Liver (tissue), 9 donors: ENCODE data around the gene ERC2. TPM values are rescaled to one million over a fixed set of nuclear protein-coding genes. Genes with fewer than 3 reads are reported as not detected.

ENCODE experiments used
- DNase-seq: peaks from one replicate; pipeline ENCODE4 v3.0.0-alpha.2; 2017; ENCODE audit warnings: low spot score
- H3K27ac ChIP-seq, 2 donors: one replicate each; pipeline ENCODE4 v1.7.0; 2013; ENCODE audit warnings: inconsistent platforms in 2 of 2, low read length in 2 of 2, control low read depth in 1 of 2, low read depth in 1 of 2, mild to moderate bottlenecking in 1 of 2
- H3K27me3 ChIP-seq, 4 donors: one replicate each; pipeline versions ENCODE4 v1.6.1 to v1.7.0; 2013; ENCODE audit warnings: low read length in 3 of 4, inconsistent platforms in 1 of 4, mild to moderate bottlenecking in 1 of 4, moderate library complexity in 1 of 4; ENCODE audit not compliant: control insufficient read depth in 4 of 4, insufficient read depth in 4 of 4
- H3K36me3 ChIP-seq, 4 donors: one replicate each; pipeline versions ENCODE4 v1.6.1 to v1.7.0; 2013; ENCODE audit warnings: low read length in 3 of 4, mild to moderate bottlenecking in 3 of 4, low read depth in 1 of 4, moderate library complexity in 1 of 4; ENCODE audit not compliant: control insufficient read depth in 4 of 4, insufficient read depth in 3 of 4
- H3K4me1 ChIP-seq, 4 donors: one replicate each; pipeline versions ENCODE4 v1.6.1 to v1.7.0; 2013; ENCODE audit warnings: low read length in 3 of 4, mild to moderate bottlenecking in 3 of 4, moderate library complexity in 1 of 4; ENCODE audit not compliant: control insufficient read depth in 4 of 4, insufficient read depth in 4 of 4
- H3K4me3 ChIP-seq, 3 donors: one replicate each; pipeline versions ENCODE4 v1.6.1 to v1.7.0; 2013; ENCODE audit warnings: low read length in 3 of 3, control low read depth in 1 of 3, low read depth in 1 of 3, mild to moderate bottlenecking in 1 of 3
- H3K9ac ChIP-seq, 2 donors: one replicate each; pipeline ENCODE4 v1.7.0; 2013; ENCODE audit warnings: low read length in 2 of 2, mild to moderate bottlenecking in 2 of 2, moderate library complexity in 2 of 2, control low read depth in 1 of 2, low read depth in 1 of 2
- H3K9me3 ChIP-seq, 4 donors: one replicate each; pipeline versions ENCODE4 v1.6.1 to v1.7.0; 2013; ENCODE audit warnings: low read length in 3 of 4; ENCODE audit not compliant: control insufficient read depth in 4 of 4
- CTCF ChIP-seq: fragments of 150-350 bp; IDR thresholded peaks from 2 replicates; pipeline ENCODE4 v1.5.1; 2017; ENCODE audit warnings: improper control_type of control experiment, low read depth, low read length; ENCODE audit not compliant: missing input control
- EGR1 ChIP-seq, 2 donors: IDR thresholded peaks; 2 replicates each; pipeline ENCODE4 v1.6.1; 2016 to 2018; ENCODE audit warnings: antibody characterized with exemption in 2 of 2, low read depth in 2 of 2
- FOXA1 ChIP-seq: IDR thresholded peaks from 2 replicates; pipeline ENCODE4 v1.6.1; 2016; ENCODE audit warnings: antibody characterized with exemption
- FOXA2 ChIP-seq: IDR thresholded peaks from 2 replicates; pipeline ENCODE4 v1.6.1; 2016; ENCODE audit warnings: antibody characterized with exemption
- GABPA ChIP-seq, 2 donors: IDR thresholded peaks in 1 of 2; conservative IDR thresholded peaks in 1 of 2; 2 replicates each; pipeline ENCODE4 v1.6.1; 2016; ENCODE audit warnings: antibody characterized with exemption in 2 of 2, mild to moderate bottlenecking in 1 of 2, moderate library complexity in 1 of 2
- HNF4A ChIP-seq, 2 donors: conservative IDR thresholded peaks; 2 replicates each; pipeline ENCODE4 v1.6.1; 2016; ENCODE audit warnings: antibody characterized with exemption in 2 of 2, mild to moderate bottlenecking in 2 of 2
- HNF4G ChIP-seq: IDR thresholded peaks from 2 replicates; pipeline ENCODE4 v1.6.1; 2016; ENCODE audit warnings: antibody characterized with exemption
- JUND ChIP-seq, 2 donors: IDR thresholded peaks; 2 replicates each; pipeline ENCODE4 v1.6.1; 2016; ENCODE audit warnings: antibody characterized with exemption in 2 of 2
- NR2F2 ChIP-seq: IDR thresholded peaks from 2 replicates; pipeline ENCODE4 v1.6.1; 2016; ENCODE audit warnings: antibody characterized with exemption
- RAD21 ChIP-seq, 2 donors: IDR thresholded peaks; 2 replicates each; pipeline ENCODE4 v1.6.1; 2016; ENCODE audit warnings: antibody characterized with exemption in 2 of 2, mild to moderate bottlenecking in 2 of 2
- RXRA ChIP-seq, 2 donors: IDR thresholded peaks; 2 replicates each; pipeline ENCODE4 v1.6.1; 2017 to 2018; ENCODE audit warnings: antibody characterized with exemption in 2 of 2, mild to moderate bottlenecking in 1 of 2
- SP1 ChIP-seq: IDR thresholded peaks from 2 replicates; pipeline ENCODE4 v1.6.1; 2018; ENCODE audit warnings: antibody characterized with exemption, mild to moderate bottlenecking
- TAF1 ChIP-seq: conservative IDR thresholded peaks from 2 replicates; pipeline ENCODE4 v1.6.1; 2016; ENCODE audit warnings: antibody characterized with exemption, mild to moderate bottlenecking
- YY1 ChIP-seq: IDR thresholded peaks from 2 replicates; pipeline ENCODE4 v1.6.1; 2016; ENCODE audit warnings: antibody characterized with exemption, mild to moderate bottlenecking
- ZBTB33 ChIP-seq: IDR thresholded peaks from 2 replicates; pipeline ENCODE4 v1.6.1; 2016; ENCODE audit warnings: antibody characterized with exemption
- WGBS: extraction: QIAGEN DNeasy Blood & Tissue Kit; methylation state at CpG from one replicate; pipeline ENCODE4 v1.1.7; 2013; 5-methylcytosine and 5-hydroxymethylcytosine counted together
- polyA plus RNA-seq, 2 donors: library from polyadenylated mRNA; stranded (reverse) in 1 of 2; unstranded in 1 of 2; fragments of 200-250 nt in 1 of 2; fragments of >200 nt in 1 of 2; fragmentation: Nextera tagmentation in 1 of 2; extraction: Ambion mirVana in 1 of 2; gene quantifications; one replicate each; pipeline versions ENCODE4 v1.2.1 to v1.2.3, GENCODE V29; 2013 to 2015
- total RNA-seq, 2 donors: library from RNA; depleted of rRNA; stranded (reverse); fragments of >200 nt; gene quantifications; one replicate each; pipeline ENCODE4 v1.2.3, GENCODE V29; 2014
- TF ChIP-seq, protein P1 (sequence below): IDR thresholded peaks from 2 replicates; pipeline ENCODE4 v1.6.1; 2016; ENCODE audit warnings: antibody characterized with exemption
- TF ChIP-seq, protein P2 (sequence below): IDR thresholded peaks from 2 replicates; pipeline ENCODE4 v1.6.1; 2016; ENCODE audit warnings: antibody characterized with exemption
- TF ChIP-seq, protein P3 (sequence below): IDR thresholded peaks from 2 replicates; pipeline ENCODE4 v1.6.1; 2016; ENCODE audit warnings: antibody characterized with exemption, mild to moderate bottlenecking
- donor health status: healthy.
- donor health status: healthy.
- donor health status: healthy.
- donor health status: healthy.
- donor health status: healthy.

The ERC2 gene
- total and polyA plus RNA-seq, 4 donors, result 0.14 to 0.25 TPM; not detected in 2

DNA sequence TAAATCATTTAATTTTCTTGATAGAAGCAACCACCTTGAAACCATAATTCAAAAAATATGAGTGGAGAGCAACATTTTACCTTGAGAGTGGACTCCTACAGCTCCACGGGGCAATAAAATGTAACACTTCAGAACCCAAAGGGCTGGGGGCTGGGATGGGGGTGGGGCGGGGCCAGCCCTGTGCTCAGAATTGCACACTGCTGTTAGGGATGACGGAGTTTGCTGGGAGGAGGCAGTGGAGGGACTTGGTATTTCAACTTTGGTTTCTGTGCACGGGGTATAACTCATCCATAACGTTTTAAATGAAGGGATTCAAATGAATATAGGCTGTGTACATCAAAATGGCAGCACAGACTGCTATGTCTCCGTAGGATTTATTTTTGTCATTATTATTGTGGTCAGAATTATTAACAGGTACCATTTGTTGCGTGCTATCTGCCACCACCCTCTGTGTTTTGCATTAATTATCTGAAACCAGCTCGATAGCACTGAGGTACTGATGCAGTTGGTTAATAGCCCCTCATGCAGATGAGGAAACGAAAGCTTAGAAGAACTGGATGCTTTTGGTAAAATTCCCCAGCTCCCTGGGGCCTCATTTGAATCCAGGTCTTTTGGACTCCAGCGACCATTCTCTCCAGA lies 951.8 kb downstream of the ERC2 start:
- Histone ChIP-seq H3K27me3 (no peaks in the 10 kb centered on the region), H3K4me3 (no peak overlapping the region), H3K9me3 (no peaks in the 10 kb centered on the region), H3K4me1 (peaks cover 0 to 7% (median 6%) of the 10 kb centered on the region in 4 donors), H3K36me3 (no peaks in the 10 kb centered on the region), H3K9ac (no peak overlapping the region), H3K27ac (no peak overlapping the region)
- no peak for DNase-seq
- WGBS, result 86% methylated on average over 10 of the region's 10 CpGs
- TF ChIP-seq FOXA2, result no peak
- no peak for TF ChIP-seq GABPA (IDR thresholded peaks at IDR 0.05 in 1 of 2, conservative IDR thresholded peaks at IDR 0.05 in 1 of 2)
- TF ChIP-seq TAF1, result no peak
- TF ChIP-seq, protein P1, sequence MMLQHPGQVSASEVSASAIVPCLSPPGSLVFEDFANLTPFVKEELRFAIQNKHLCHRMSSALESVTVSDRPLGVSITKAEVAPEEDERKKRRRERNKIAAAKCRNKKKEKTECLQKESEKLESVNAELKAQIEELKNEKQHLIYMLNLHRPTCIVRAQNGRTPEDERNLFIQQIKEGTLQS, result no peak
- TF ChIP-seq YY1, result no peak
- TF ChIP-seq, protein P2, sequence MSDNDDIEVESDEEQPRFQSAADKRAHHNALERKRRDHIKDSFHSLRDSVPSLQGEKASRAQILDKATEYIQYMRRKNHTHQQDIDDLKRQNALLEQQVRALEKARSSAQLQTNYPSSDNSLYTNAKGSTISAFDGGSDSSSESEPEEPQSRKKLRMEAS, result no peak
- no peak for TF ChIP-seq SP1
- TF ChIP-seq RXRA (IDR thresholded peaks at IDR 0.05), result no peak
- TF ChIP-seq RAD21 (IDR thresholded peaks at IDR 0.05), result no peak
- no peak for TF ChIP-seq NR2F2

GRCh38 chr3:55515550-55516246 lies 952.6 kb downstream of the ERC2 start:
- Histone ChIP-seq H3K27me3 (no peaks in the 10 kb centered on the region), H3K9ac (no peak overlapping the region), H3K36me3 (no peaks in the 10 kb centered on the region), H3K9me3 (no peaks in the 10 kb centered on the region), H3K27ac (no peak overlapping the region), H3K4me3 (no peak overlapping the region), H3K4me1 (no peaks in the 10 kb centered on the region)
- 69% methylated on average over 14 of the region's 14 CpGs for WGBS
- DNase-seq, result no peak
- TF ChIP-seq NR2F2, result no peak
- TF ChIP-seq TAF1, result no peak
- TF ChIP-seq, protein P2, result no peak
- TF ChIP-seq CTCF, result no peak
- TF ChIP-seq SP1, result no peak
- no peak for TF ChIP-seq FOXA1
- TF ChIP-seq, protein P3, sequence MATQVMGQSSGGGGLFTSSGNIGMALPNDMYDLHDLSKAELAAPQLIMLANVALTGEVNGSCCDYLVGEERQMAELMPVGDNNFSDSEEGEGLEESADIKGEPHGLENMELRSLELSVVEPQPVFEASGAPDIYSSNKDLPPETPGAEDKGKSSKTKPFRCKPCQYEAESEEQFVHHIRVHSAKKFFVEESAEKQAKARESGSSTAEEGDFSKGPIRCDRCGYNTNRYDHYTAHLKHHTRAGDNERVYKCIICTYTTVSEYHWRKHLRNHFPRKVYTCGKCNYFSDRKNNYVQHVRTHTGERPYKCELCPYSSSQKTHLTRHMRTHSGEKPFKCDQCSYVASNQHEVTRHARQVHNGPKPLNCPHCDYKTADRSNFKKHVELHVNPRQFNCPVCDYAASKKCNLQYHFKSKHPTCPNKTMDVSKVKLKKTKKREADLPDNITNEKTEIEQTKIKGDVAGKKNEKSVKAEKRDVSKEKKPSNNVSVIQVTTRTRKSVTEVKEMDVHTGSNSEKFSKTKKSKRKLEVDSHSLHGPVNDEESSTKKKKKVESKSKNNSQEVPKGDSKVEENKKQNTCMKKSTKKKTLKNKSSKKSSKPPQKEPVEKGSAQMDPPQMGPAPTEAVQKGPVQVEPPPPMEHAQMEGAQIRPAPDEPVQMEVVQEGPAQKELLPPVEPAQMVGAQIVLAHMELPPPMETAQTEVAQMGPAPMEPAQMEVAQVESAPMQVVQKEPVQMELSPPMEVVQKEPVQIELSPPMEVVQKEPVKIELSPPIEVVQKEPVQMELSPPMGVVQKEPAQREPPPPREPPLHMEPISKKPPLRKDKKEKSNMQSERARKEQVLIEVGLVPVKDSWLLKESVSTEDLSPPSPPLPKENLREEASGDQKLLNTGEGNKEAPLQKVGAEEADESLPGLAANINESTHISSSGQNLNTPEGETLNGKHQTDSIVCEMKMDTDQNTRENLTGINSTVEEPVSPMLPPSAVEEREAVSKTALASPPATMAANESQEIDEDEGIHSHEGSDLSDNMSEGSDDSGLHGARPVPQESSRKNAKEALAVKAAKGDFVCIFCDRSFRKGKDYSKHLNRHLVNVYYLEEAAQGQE, result no peak
- no peak for TF ChIP-seq GABPA (IDR thresholded peaks at IDR 0.05 in 1 of 2, conservative IDR thresholded peaks at IDR 0.05 in 1 of 2)
- TF ChIP-seq, protein P1, result no peak
- TF ChIP-seq JUND (IDR thresholded peaks at IDR 0.05), result no peak
- no peak for TF ChIP-seq HNF4G
- TF ChIP-seq ZBTB33, result no peak
- no peak for TF ChIP-seq EGR1 (IDR thresholded peaks at IDR 0.05; ENCODE audit: low read depth in 2 of 2)
- no peak for TF ChIP-seq RAD21 (IDR thresholded peaks at IDR 0.05)
- TF ChIP-seq YY1, result no peak
- no peak for TF ChIP-seq HNF4A (conservative IDR thresholded peaks at IDR 0.05)
- TF ChIP-seq FOXA2, result no peak
